Measurements from ENCODE around the gene TEX38. TPM values are rescaled to one million over a fixed set of nuclear protein-coding genes. Genes with fewer than 3 reads are reported as not detected.

Gene TEX38
- total RNA-seq, 4 donors from 2014 or later = not detected

- intact Hi-C loops (cut with DNase I; ENCODE audit: low total_unique reads) = no loop called here
- 87 to 94% methylated on average over 1 of the region's 1 CpG for WGBS, 2 donors
Observed at GRCh38 chr1:46670134-46670533, 1.5 kb upstream of the TEX38 start.

GRCh38 chr1:46672696-46673095 lies 1.0 kb downstream of the TEX38 start:
- intact Hi-C loops (cut with DNase I; ENCODE audit: low total_unique reads) = no loop called here
- 69 to 75% methylated on average over 8 of the region's 8 CpGs for WGBS, 2 donors
- DNase-seq (ENCODE audit: low spot score in 2 of 2) = no peak
- H3K4me3 ChIP-seq (ENCODE audit: low read depth, poor library complexity, severe bottlenecking) = no peak overlapping the region
- TF ChIP-seq POLR2A (IDR thresholded peaks at IDR 0.05) (no peak), CTCF (IDR thresholded peaks at IDR 0.05) (no peak)

More at GRCh38 chr1:46670134-46670533, 1.5 kb upstream of the TEX38 start:
- TF ChIP-seq CTCF (IDR thresholded peaks at IDR 0.05) = no peak
- no peak for TF ChIP-seq POLR2A (IDR thresholded peaks at IDR 0.05)
- no peak for DNase-seq (ENCODE audit: low spot score in 2 of 2)
- H3K4me3 ChIP-seq (ENCODE audit: low read depth, poor library complexity, severe bottlenecking) = no peak overlapping the region

- TF ChIP-seq POLR2A (IDR thresholded peaks at IDR 0.05) (no peak), CTCF (IDR thresholded peaks at IDR 0.05) (no peak)
- intact Hi-C loops (cut with DNase I; ENCODE audit: low total_unique reads) = no loop called here
- 64 to 69% methylated on average over 4 of the region's 4 CpGs for WGBS, 2 donors
- no peak overlapping the region for H3K4me3 ChIP-seq (ENCODE audit: low read depth, poor library complexity, severe bottlenecking)
- DNase-seq (ENCODE audit: low spot score in 2 of 2) = no peak
Observed at GRCh38 chr1:46673749-46674182, 2.1 kb downstream of the TEX38 start.

GRCh38 chr1:46675549-46676314 lies 4.1 kb downstream of the TEX38 start:
- intact Hi-C loops (cut with DNase I; ENCODE audit: low total_unique reads) = no loop called here
- WGBS, 2 donors = 84 to 90% methylated on average over 1 of the region's 1 CpG
- DNase-seq (ENCODE audit: low spot score in 2 of 2) = no peak
- no peak overlapping the region for H3K4me3 ChIP-seq (ENCODE audit: low read depth, poor library complexity, severe bottlenecking)
- TF ChIP-seq CTCF (IDR thresholded peaks at IDR 0.05) (no peak), POLR2A (IDR thresholded peaks at IDR 0.05) (no peak)

GRCh38 chr1:46676531-46676930 lies 4.9 kb downstream of the TEX38 start:
- intact Hi-C loops (cut with DNase I; ENCODE audit: low total_unique reads) = no loop called here
- no peak overlapping the region for H3K4me3 ChIP-seq (ENCODE audit: low read depth, poor library complexity, severe bottlenecking)
- DNase-seq (ENCODE audit: low spot score in 2 of 2) = no peak
- 93 to 94% methylated on average over 1 of the region's 1 CpG for WGBS, 2 donors
- TF ChIP-seq CTCF (IDR thresholded peaks at IDR 0.05) = no peak
- no peak for TF ChIP-seq POLR2A (IDR thresholded peaks at IDR 0.05)

GRCh38 chr1:46677339-46677738 lies 5.7 kb downstream of the TEX38 start:
- DNase-seq (ENCODE audit: low spot score in 2 of 2) = no peak
- intact Hi-C loops (cut with DNase I; ENCODE audit: low total_unique reads) = no loop called here
- WGBS, 2 donors = 96 to 100% methylated on average over 1 of the region's 1 CpG
- no peak overlapping the region for H3K4me3 ChIP-seq (ENCODE audit: low read depth, poor library complexity, severe bottlenecking)
- TF ChIP-seq POLR2A (IDR thresholded peaks at IDR 0.05) (no peak), CTCF (IDR thresholded peaks at IDR 0.05) (no peak)

Measured in lower leg skin (tissue), 4 donors.